ENCODE data around the gene BOLL.
"Not testable (repeated sequence)": the region's sequence is repeated elsewhere in the genome, so short reads cannot be mapped to it uniquely, and the experiment has no call there.

BOLL gene

GRCh38 chr2:197784956-197785941 is at the start of gene BOLL:
Gene BOLL, minus strand, starts transcription at chr2:197785319. Its CDS starts 3,469 bp downstream, at chr2:197781850.
- no peak for DNase-seq (ENCODE audit: low read depth)

- DNase-seq (ENCODE audit: low read depth), result not testable (repeated sequence)
These were observed 49.7 kb upstream of the BOLL start for GRCh38 chr2:197834771-197835170.

- no peak for DNase-seq (ENCODE audit: low read depth)
These were observed 43.5 kb upstream of the BOLL start for GRCh38 chr2:197828464-197829135.

GRCh38 chr2:197827618-197828017 is 42.5 kb upstream of the BOLL start:
- no peak for DNase-seq (ENCODE audit: low read depth)

- no peak for DNase-seq (ENCODE audit: low read depth)
These were observed 37.2 kb upstream of the BOLL start for GRCh38 chr2:197822333-197822732.

- DNase-seq (ENCODE audit: low read depth), result no peak
These were observed 36.6 kb upstream of the BOLL start for GRCh38 chr2:197821550-197822289.

GRCh38 chr2:197814526-197814925 is 29.4 kb upstream of the BOLL start:
- DNase-seq (ENCODE audit: low read depth), result no peak

GRCh38 chr2:197813093-197813787 is 28.1 kb upstream of the BOLL start:
- no peak for DNase-seq (ENCODE audit: low read depth)

GRCh38 chr2:197810491-197810890 is 25.4 kb upstream of the BOLL start:
- DNase-seq (ENCODE audit: low read depth), result no peak

GRCh38 chr2:197810016-197810415 is 24.9 kb upstream of the BOLL start:
- no peak for DNase-seq (ENCODE audit: low read depth)

- DNase-seq (ENCODE audit: low read depth), result no peak
These were observed 23.9 kb upstream of the BOLL start for GRCh38 chr2:197809064-197809463.

- DNase-seq (ENCODE audit: low read depth), result no peak
These were observed 20.9 kb upstream of the BOLL start for GRCh38 chr2:197805715-197806633.

- peak; percentile 26 for DNase-seq (ENCODE audit: low read depth)
These were observed 19.9 kb upstream of the BOLL start for GRCh38 chr2:197804758-197805714.

GRCh38 chr2:197804049-197804757 is 19.1 kb upstream of the BOLL start, which contains the start of gene PLCL1:
Gene PLCL1, plus strand, starts transcription at chr2:197804593.
- peak; percentile 83 for DNase-seq (ENCODE audit: low read depth)

- DNase-seq (ENCODE audit: low read depth), result no peak
These were observed 17.9 kb upstream of the BOLL start for GRCh38 chr2:197803033-197803444.

GRCh38 chr2:197801033-197801432 is 15.9 kb upstream of the BOLL start:
- no peak for DNase-seq (ENCODE audit: low read depth)

- no peak for DNase-seq (ENCODE audit: low read depth)
These were observed 15.0 kb upstream of the BOLL start for GRCh38 chr2:197800091-197800490.

GRCh38 chr2:197799068-197799467 is 13.9 kb upstream of the BOLL start:
- no peak for DNase-seq (ENCODE audit: low read depth)

- no peak for DNase-seq (ENCODE audit: low read depth)
These were observed 13.1 kb upstream of the BOLL start for GRCh38 chr2:197798187-197798586.
